HG02981 (cell line): ENCODE results near the gene CADM2.

Source experiments
- ATAC-seq: cut with Tn5 transposase; IDR thresholded peaks from one replicate; pipeline ENCODE4 v1.9.1; 2021; ENCODE audit warnings: mild to moderate bottlenecking, moderate library complexity; ENCODE audit not compliant: unreplicated experiment

Gene CADM2

DNA sequence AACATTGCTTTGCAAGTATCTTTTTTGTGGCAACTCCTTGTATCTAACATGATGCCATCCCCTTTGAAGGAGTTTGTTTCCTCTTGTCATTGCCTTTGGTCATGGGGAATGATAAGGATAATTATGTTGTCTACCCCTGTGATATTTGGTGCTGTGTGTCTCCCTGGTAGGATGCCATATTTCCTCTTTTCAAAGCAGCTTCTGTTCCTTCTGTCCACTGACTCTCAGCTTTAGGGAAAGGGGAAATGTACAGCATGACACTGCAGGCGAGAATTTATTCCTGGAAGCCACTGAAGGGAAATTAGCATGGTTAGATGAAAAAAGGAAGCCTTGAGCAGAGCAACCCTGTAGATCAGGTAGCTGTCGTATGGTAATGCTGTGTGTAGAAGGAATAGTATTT is 576.7 kb downstream of the CADM2 start:
- no peak for ATAC-seq

DNA sequence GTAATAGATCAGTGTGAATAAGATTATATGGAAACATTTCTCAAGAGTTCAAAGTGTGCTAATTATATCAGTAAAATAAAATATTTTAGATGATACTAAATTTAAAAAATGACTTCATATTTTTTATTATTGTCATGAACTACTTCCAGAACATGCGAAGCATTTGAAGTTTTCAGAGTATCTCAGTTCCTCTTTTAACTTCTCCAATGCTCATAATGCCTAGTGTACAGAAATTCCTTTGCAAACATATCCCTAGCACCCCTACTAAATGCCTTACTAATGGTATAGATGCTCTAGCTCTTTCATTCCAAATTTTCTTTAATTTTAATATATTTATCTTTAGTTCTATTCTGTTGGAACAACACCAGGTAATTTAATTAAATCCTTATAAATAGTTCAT is 580.4 kb downstream of the CADM2 start:
- no peak for ATAC-seq

DNA sequence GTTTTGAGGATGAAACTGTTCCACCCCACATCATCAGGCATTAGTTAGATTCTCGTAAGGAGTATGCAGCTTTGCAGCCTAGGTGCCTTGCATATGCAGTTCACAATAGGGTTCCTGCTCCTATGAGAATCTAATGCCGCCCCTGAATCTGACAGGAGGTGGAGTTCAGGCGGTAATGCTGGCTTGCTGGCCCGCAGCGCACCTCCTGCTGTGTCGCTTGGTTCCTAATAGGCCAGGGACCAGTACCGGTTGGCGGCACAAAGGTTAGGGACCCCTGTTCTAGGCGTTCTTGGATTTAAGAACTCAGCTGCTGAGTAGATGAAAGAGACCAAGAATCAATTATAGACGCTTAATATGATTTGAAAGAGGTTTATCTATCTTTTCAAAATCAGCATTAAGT is 595.4 kb downstream of the CADM2 start:
- ATAC-seq: no peak

DNA sequence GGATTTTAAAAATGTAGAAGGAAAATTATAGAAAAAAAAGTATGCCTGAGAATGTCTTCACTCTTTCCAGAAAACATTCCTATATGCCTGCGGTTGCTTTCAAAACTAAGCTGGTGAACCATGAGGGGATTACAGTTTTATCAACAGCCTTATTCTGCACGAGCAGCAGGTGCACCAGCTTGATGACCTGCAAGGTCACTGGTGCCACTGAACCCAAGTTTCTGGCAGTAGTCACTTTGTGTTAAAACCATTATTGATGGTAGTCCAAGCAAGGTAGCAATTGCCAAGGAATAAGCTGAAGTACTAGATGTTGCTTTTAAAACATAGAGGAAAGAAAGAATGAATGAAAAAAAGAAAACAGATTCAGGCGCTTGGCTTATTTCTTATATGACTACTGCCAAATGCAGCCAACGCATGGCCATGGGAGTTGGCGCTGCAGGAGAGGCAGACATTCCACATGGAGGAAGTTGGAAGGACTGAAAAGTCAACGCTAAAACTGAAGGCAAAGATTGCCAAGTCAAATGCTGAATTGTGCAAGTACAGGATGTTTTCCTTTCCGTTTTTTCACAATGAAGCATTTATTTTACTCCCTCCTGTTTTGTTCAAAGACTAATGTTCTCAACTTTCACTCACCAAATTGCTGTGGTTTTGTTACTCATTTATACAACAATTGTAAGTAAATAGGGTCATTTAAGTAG is 601.4 kb downstream of the CADM2 start:
- ATAC-seq: no peak

DNA sequence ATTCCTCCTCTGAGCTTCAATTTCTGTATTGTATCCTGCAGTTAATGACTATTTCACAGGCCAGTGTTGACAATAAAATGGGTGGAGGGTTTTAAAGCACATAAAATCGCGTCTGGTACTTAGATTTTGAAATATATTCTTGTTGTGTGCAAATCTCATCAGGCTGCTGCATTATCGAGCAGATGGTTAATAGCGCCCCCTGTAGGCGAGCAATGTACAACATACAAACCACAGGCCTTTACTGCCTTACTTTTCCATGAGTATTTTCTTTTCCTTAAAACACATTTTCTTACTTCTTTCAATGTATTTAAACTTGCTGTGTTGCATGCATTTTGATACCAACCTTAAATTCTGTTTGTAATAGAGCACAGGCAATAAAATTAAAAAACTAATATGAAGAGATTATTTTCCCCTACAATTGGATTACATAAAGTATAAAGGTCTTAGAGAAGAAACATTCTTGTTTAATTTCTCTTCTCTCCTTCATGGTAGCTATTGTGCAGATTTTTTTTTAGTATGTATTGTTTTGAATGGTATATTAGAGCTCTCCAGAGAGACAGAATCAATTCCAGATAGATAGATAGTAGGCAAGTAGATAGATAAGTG is 608.4 kb downstream of the CADM2 start:
- peak; percentile 76 for ATAC-seq

DNA sequence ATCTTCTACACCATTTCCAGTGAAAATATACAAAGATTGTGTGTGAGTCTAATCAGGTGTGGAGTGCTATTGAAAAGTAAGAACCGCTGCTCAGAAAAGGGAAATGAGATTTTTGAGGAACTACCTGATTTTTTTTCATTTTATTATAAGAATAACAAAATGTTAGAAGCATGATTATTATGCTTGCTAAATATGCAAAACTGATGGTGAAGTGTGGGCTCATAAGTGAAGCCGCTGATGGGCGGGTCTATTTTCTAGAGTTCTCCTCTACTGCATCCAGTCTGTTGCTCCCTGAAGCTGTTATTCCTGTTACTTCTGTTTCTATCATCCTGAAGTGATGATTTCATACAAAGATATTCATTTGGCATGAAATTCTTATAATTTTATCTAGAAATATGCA is 612.0 kb downstream of the CADM2 start:
- ATAC-seq: no peak

DNA sequence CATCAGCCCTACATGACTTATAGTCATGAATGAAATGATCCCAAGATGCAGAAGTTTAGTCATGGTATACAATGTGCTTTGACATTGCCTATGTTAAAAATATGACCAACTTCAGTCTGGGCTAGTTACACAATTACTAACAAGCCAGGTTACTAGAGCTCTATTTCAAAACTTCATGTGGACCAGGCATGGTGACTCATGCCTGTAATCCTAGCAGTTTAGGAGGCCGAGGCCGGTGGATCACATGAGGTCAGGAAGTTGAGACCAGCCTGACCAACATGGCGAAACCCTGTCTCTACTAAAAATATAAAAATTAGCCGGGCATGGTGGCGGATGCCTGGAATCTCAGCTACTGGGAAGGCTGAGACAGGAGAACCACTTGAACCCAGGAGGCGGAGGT is 613.0 kb downstream of the CADM2 start:
- ATAC-seq: no peak

DNA sequence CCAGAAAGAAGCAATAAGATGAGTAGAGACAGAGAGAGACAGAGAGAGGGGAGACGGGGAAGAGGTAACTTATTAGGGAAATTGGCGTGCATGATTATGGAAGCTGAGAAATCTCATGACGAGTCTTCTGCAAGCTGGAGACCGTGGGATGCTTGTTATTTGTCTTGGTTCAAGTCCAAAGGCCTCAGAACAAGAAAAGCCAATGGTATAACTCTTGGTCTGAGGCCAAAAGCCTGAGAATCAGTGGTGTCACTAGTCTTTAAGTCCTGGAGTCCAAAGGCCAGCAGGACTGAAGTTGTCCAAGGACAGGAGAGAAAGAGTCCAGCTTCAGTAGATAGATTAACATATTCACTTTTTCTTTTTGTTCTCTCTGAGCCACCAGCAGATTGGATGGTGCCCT is 613.6 kb downstream of the CADM2 start:
- no peak for ATAC-seq

DNA sequence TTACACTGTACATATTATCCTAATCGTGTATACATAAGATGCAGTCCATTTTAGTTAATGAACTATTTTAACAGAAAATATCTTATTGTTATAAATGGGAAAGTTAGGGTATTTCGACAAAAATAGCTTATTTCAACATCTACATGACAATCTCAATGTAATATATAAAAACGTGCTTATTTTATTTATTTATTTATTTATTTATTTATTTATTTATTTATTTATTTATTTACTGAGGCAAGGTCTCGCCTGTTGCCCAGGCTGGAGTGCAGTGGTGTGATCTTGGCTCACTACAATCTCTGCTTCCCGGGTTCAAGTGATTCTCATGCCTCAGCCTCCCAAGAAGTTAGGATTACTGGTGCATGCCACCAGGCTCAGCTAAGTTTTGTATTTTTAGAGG is 614.2 kb downstream of the CADM2 start:
- no peak for ATAC-seq

DNA sequence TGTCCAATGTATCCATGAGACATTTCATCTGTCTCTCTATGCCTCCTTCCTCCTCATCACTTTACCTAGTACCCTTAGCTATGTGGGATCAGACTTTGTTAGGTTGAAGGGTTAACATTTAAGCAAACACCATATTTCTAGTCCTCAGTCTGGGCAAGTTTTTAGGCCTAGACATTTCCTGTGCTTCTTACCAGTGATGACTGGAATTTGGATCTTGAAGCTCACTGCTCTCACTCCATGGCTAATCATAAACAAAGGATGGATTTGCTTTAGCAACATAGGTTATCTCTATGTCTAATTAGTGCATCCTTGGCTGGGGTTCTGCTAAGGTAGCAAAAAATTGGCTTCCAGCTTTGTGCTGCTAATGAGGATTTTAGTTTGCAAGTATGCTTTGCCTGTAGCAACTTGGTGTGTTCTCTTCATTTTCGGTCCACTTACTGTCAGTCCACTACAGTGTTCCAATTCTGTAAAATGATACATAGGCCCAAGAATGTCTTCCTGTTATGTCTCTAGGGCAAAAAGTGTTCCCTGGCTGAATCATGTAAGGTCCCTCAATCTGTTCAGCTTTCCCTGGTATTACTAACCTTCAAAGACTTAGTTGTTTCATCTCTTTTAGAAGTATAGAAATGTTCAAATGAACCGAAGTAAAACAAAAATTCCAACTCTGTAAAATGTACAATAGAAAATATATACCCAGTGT is 615.4 kb downstream of the CADM2 start:
- no peak for ATAC-seq

DNA sequence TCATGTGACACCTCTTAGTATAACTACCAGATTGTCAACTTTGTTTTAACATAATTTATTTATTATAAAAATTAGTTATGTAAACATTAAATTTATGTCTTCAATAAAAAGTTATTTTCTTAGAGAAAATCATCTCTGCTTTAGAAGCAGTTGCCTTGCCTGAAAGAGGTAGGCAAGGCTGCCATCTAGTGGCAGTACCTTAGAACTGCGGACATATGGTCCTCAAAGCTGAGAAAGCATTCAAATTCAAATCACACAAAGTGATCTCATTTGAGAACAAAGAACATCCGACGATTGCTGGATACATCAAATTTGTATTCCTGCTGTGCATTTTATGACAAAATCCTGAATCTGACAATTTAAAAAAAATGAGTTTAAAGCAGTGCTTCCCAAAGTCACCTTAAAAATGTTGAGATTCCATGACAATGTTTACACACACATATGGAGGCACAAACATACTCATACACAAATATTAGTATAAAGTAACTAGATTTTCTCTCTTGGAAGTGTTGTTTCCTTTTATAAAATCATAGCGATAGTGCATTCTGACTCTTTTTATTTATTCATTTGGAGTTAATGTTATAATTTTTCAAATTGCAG is 617.4 kb downstream of the CADM2 start:
- peak; percentile 88 for ATAC-seq

DNA sequence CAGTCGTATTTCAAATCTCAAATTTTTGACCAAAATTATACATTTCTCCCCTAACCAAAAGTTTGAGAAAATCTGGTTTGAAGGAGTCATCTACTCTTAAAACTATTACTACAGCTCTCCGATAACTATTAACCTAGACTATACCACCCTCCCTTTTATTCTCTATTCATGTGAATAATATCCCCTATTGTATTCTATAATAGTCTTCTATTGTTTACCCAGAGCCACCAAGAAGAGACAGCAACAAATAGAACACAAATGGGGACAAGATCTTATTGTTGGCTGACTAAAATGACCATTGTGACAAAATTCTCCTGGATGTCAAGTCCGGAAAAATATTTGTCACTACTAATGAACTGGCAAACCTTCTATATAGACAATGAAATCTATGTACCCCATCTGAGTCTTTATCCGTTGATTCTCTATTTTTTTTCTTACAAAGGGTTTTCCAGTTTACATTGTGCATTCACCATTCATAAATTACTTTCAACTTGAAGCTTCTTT is 618.0 kb downstream of the CADM2 start:
- no peak for ATAC-seq

DNA sequence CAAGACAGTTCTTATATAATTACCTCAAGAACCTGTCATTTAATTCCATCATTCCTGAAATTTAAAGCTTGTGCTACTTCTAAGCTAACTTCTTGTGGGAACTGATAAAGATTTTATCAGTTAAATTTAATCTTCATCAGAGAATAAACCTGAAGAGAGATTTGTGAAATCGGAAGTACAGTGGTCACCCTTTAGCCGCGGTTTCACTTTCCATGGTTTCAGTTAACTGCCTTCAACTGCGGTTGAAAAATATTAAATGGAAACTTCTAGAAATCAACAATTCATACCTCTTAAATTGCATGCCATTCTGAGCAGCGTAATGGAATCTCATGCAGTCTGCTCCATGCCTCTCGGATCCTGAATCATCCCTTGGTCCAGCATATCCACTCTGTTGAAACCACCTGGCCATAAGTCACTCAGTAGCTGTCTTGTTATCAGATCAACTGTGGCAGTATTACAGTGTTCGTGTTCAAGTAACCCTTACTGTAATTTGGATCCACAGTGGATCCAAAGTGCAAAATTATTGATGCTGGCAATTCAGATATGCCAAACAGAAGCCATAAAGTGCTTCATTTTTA is 626.1 kb downstream of the CADM2 start:
- peak; percentile 56 for ATAC-seq

DNA sequence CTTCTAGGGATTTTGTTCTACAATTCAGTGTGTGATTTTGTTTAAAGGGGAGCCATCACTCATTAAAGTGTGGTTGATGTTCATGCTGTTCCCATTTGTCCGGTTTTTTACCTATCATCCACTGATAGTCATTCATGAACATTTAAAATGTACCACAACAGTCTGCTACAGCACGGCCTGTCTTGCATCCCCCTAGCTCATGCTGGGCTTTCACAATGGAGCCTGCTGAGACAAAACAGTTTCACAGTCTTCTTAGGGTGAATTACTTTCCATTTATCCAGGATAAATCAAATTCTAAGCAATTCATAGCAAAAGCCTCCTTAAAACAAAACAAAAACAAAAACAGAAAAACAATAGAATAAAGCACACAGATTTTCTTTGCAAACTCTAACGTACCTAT is 627.2 kb downstream of the CADM2 start:
- ATAC-seq: no peak

DNA sequence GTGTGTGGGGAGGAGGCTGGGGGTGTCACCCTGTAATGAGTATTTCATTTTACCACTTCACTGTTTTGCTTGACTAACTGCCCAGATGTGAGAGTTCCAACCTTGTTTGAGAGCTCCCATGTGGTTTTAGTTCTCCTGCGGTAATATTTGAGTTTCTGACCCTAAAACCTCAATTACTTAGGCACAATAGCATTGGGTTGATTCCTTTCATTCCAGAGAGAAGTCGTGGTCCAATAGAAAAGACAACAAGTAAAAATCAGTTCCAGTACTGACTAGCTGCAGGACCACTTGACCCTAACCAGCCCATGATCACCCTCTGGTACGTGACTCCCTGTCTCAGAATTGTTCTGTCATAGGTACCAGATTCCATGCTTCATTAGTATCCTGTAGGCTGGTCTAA is 630.4 kb downstream of the CADM2 start:
- no peak for ATAC-seq

DNA sequence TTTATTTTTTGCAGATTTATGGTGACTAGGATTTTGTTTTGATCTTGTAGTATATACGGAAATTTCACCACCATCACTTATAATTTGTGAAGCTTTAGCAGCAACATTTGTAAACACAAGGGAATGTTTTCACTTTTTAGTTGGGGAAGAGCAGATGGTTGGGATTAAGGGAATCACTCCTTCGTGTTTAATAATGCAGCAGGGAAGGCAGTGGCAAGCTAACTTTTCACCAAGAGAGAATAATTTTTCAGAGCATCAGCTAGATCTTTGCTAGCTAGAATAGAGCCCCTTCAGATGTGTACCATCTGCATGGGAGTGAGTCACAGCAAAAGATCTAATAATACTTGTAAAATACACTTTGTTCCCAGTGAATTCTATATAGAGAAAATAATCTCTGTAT is 632.7 kb downstream of the CADM2 start:
- ATAC-seq: no peak

DNA sequence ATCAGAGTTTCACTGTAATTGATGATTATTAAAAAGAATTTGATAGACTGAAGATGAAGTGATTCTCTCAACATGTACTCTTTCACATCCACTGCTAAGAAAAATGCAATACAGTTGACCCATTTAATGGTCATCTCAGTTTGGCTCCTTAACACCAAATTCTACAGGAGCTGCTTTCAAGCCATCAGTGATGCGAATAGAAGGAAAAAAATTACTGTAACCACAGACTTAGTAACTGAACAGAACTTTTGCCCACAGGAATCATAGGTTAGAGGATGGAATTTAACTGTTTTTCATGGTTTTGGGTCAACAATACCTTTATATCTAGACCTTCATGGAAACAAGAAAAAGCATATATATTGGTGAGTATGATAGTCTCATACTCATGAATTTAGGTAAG is 633.5 kb downstream of the CADM2 start:
- ATAC-seq: no peak

DNA sequence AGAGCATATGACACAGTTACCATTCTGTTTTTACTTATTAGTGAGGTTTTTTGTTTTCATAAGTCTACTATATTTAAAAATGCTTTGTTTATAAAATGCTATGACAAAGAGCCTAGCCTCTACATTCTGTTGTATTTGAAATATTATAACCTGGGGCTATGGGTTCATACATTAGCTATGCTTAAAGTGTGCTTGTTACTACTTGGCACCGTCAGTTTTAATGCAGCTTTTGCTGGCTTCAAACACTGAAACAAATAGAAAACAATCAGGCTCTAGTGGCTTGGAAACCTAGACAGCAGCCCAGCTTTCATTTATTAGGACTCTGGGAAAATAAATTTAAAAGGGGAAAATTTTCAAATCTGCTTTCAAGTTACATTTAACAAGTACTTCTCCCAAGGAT is 635.9 kb downstream of the CADM2 start:
- ATAC-seq: no peak

DNA sequence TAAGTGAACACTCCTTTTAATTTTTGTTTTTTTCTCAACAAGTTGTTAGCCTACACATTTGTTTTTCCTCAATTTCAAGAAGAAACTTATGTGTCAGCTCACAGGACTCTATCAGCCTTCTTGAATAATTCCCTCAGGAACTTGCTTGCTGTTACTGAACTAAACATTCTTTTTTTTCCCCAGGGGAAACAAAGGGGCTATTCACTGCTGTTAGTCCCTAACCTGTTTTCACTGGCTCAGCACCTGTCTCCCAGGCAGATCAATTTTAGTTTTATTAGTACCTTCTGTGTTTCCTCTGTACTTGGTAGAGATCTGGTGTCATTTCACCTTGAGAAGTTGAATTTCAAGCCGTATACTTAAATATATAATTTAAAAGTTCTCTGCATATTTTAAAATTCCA is 644.6 kb downstream of the CADM2 start:
- no peak for ATAC-seq

DNA sequence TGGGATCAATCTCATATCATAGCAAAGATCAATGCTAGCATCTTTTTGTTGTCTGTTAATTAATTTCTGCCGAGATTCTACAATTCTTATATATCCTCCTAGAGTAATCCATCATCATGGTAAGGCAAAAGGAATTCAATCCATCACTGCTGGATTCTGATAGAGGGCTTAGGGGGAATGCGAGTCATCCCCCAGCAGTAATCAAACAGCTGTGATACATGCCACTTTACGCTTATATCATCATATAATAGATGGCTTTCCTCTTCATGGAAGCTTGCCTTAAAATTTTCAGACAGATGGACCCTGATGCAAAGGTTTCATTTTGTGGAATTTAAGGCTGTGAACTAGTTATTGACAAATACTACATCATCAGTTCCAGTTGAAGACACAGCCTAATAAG is 645.9 kb downstream of the CADM2 start:
- no peak for ATAC-seq

DNA sequence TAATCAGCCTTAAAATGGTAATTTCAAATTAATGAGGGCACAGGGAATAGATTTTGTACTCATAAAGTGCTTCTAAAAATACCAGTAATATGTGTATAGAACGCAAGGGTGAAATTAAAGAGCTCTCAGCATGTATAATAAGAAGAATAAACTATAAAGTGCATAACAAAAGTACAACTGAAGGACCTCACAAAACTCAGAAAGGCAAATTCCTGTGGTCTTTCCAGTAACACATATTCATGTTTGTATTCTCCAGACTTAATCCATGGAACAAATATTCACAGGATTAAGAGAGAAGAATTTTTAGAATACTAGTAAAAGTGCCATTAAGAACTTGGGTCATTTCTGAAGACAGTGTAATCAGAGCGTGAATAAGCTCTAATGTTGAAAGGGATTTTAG is 646.3 kb downstream of the CADM2 start:
- no peak for ATAC-seq
